Left lung (tissue), 10 donors: ENCODE data around the gene MMP10. TPM values are rescaled to one million over a fixed set of nuclear protein-coding genes. Genes with fewer than 3 reads are reported as not detected.

Experiments used
- ATAC-seq: fragments of 200-7000 bp; cut with Tn5 transposase; one replicate; pipeline ENCODE4 v1.9.1; 2020; ENCODE audit warnings: moderate library complexity
- DNase-seq, 4 donors: peaks; one replicate each; pipeline ENCODE4 v3.0.0-alpha.2; 2013 to 2020
- H3K27ac ChIP-seq, 2 donors: fragments of 200-600 bp; sonication (generic) in 1 of 2; one replicate each; pipeline versions ENCODE4 v1.5.0 to v1.8.0; 2020 to 2021
- H3K27me3 ChIP-seq, 2 donors: fragments of 200-600 bp; sonication (generic) in 1 of 2; one replicate each; pipeline versions ENCODE4 v1.5.0 to v1.8.0; 2020 to 2021
- H3K36me3 ChIP-seq, 2 donors: fragments of 200-600 bp; sonication (generic) in 1 of 2; one replicate each; pipeline versions ENCODE4 v1.5.0 to v1.8.0; 2020 to 2021
- H3K4me1 ChIP-seq, 2 donors: fragments of 200-600 bp; one replicate each; pipeline ENCODE4 v1.8.0; 2021
- H3K4me3 ChIP-seq, 2 donors: fragments of 200-600 bp; sonication (generic) in 1 of 2; one replicate each; pipeline versions ENCODE4 v1.5.0 to v1.8.0; 2020 to 2021; ENCODE audit warnings: mild to moderate bottlenecking in 1 of 2
- H3K9me3 ChIP-seq, 2 donors: fragments of 200-600 bp; sonication (generic) in 1 of 2; one replicate each; pipeline versions ENCODE4 v1.5.0 to v1.8.0; 2020 to 2021
- intact Hi-C, 2 donors: fragments of 100-400 bp; cut with DNase I; formaldehyde crosslinking; loops; one replicate each; pipeline versions ENCODE4 v1.11.2 to v1.14.2; 2022
- polyA plus RNA-seq, 6 donors: library from polyadenylated mRNA; unstranded; fragments of 120-200 nt; gene quantifications; one replicate each; pipeline ENCODE4 v1.2.1, GENCODE V29; 2013; ENCODE audit not compliant: insufficient read length in 6 of 6
- total RNA-seq, 2 donors: library from RNA; stranded (reverse); fragmentation: NEBNext Ultra II Directional; extraction: Animal tissue kit (Norgen Biotek cat#: 25700); gene quantifications; one replicate each; pipeline ENCODE4 v1.2.1, GENCODE V29; 2021
- TF ChIP-seq, protein P1 (sequence below), 2 donors: fragments of 200-600 bp; sonication (generic) in 1 of 2; IDR thresholded peaks; one replicate each; pipeline versions ENCODE4 v1.5.0 to v1.8.0; 2021; ENCODE audit warnings: antibody characterized with exemption in 2 of 2
- donor health status: DM: no; HTN: yes; CAD: no.
- donor health status: DM: no; HTN: no; CAD: no.

MMP10 gene
- total and polyA plus RNA-seq, 8 donors: 0.36 to 2.9 (median 0.69) TPM

DNA sequence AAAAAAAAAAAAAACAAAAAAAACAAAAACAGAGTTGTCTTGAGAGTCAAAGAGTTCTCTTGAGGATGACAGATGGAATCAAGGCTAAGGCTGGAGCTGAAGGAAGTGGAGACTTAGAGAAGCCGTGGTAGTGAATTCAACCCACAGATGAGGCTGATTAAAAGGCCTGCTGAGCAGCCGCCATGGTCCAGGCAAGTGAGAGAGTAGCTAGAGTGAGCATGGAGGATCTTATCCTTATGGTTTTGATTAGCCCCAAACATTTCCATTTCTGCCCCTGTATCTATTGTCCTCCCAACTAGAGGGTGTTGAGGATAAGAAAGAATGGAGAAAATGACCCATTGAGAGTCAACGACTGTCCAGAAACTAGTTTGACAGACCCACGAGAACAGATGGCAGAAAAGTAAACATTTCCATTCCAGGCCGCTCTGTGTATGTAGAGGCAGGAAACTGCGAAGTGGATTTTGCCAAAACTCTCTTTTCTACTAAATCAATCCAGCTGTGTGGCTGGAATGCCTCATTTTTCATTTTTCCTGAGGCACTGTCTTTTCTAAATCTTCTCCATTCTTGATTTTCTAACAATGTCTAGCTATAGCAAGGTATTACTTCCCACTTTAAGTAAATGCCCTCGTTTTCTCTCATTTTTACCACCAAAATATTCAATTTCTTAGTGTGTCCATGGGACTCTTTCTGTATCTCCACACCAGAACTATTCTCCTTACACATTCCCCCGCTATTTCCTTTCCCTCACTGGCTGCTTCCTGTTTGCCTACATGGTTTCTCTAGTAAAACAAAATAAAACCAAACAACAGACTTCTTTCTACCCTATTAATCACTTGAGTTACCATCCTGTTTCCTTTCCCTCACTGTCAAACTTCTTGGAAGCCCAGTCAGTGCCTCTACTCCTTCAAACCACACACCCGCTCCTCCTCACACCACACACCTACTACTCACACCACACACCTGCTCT, 50.3 kb downstream of the MMP10 start:
- TF ChIP-seq, protein P1, sequence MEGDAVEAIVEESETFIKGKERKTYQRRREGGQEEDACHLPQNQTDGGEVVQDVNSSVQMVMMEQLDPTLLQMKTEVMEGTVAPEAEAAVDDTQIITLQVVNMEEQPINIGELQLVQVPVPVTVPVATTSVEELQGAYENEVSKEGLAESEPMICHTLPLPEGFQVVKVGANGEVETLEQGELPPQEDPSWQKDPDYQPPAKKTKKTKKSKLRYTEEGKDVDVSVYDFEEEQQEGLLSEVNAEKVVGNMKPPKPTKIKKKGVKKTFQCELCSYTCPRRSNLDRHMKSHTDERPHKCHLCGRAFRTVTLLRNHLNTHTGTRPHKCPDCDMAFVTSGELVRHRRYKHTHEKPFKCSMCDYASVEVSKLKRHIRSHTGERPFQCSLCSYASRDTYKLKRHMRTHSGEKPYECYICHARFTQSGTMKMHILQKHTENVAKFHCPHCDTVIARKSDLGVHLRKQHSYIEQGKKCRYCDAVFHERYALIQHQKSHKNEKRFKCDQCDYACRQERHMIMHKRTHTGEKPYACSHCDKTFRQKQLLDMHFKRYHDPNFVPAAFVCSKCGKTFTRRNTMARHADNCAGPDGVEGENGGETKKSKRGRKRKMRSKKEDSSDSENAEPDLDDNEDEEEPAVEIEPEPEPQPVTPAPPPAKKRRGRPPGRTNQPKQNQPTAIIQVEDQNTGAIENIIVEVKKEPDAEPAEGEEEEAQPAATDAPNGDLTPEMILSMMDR (IDR thresholded peaks at IDR 0.05): no peak
- Histone ChIP-seq H3K27me3 (no peaks in the 10 kb centered on the region), H3K4me1 (peaks cover 0 to 20% of the 10 kb centered on the region in 2 donors), H3K36me3 (no peaks in the 10 kb centered on the region), H3K4me3 (no peak overlapping the region), H3K9me3 (no peaks in the 10 kb centered on the region), H3K27ac (no peak overlapping the region)
- ATAC-seq (no peak), DNase-seq (peak in 1 of 4 donors; percentile 14)
- intact Hi-C loops: no loop called here

DNA sequence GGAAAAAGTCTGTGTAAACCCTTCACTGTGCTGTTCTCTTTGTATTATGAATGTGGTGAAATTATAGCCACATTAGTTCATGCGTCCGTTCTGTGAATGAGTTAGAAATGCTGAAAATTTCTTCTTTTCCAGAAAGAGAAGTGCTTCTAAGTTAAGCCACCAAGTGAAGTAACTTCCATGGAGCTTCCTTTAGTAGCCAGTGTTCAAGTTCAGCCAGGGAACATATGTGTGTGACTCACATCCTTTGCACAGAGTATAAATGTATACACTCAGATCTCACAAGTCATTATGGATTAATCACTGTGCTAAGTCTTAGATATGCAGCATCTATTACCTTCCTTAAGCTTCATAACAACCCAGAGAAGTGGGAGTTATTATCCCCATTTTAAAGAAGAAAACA, 52.5 kb downstream of the MMP10 start:
- DNase-seq (no peak), ATAC-seq (peak; percentile 61)
- H3K9me3 ChIP-seq: no peaks in the 10 kb centered on the region
- peaks cover 0 to 25% of the 10 kb centered on the region in 2 donors for H3K4me1 ChIP-seq
- no peaks in the 10 kb centered on the region for H3K27me3 ChIP-seq
- intact Hi-C loops: no loop called here
- TF ChIP-seq, protein P1 (IDR thresholded peaks at IDR 0.05): no peak
- H3K36me3 ChIP-seq: no peaks in the 10 kb centered on the region
- H3K4me3 ChIP-seq: no peak overlapping the region
- H3K27ac ChIP-seq: peak overlapping the region in 1 of 2 donors; percentile 62

DNA sequence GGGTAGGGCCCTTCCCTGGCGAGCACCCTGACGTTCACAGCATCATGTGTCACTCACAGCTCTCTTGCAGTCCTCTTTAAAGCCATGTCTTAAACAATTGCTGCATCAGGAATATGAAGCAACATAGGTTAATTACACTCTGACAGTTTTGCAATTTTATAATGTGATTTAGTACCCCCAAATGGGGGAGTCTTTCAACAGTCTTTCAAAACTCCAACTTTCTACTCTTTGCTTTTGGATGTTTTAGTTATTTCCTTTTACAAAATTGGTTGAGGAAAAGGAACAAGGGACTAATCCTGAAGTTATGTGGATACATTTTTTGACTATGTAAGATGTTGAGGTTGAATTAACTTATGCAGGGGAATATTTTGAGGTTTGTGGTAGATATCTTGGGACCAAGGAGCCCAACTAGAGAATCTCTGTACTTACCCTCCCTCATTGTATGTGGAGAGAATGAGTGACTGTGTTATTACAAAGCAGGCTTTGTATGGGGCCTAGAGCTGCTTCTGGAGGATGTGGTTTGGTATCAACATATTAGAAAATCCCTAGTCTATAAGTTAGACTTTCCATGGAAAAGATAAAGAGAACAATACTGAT, 55.4 kb downstream of the MMP10 start, which contains the start of gene MMP8:
Gene MMP8 (minus strand): TSS at position 51 of the 597 bp plus-strand sequence. CDS start 99 bp downstream, outside the sequence.
- Histone ChIP-seq H3K9me3 (no peaks in the 10 kb centered on the region), H3K4me1 (peaks cover 0 to 36% of the 10 kb centered on the region in 2 donors), H3K27ac (peak within 1 kb of the TSS in 1 of 2 donors; percentile 73), H3K36me3 (no peaks in the 10 kb centered on the region), H3K4me3 (no peak within 1 kb of the TSS), H3K27me3 (no peaks in the 10 kb centered on the region)
- no peak for ATAC-seq
- TF ChIP-seq, protein P1 (IDR thresholded peaks at IDR 0.05): no peak
- intact Hi-C loops: no loop called here
- DNase-seq: no peak

DNA sequence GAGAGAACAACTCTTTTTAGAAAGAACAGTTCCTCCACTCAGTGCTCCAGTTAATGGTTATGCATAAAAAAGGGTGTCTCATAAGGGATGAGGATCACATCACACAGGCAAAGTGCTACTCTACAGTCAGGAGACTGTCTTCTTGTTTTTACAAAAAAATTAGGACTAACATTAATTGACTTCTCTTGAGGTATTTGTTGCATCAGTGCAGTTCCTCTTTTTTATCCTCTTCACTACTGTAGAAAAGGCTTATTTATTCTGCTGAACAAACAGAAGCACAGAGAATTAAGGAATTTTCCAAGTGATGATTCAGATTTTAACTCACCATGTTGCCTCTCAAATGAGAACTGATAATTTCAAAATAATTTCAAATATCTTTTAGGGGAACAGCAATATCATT, 57.6 kb downstream of the MMP10 start:
- no peak for DNase-seq

More for the DNA sequence above, 57.6 kb downstream of the MMP10 start:
- TF ChIP-seq, protein P1 (IDR thresholded peaks at IDR 0.05): no peak
- H3K36me3 ChIP-seq: no peaks in the 10 kb centered on the region
- H3K4me1 ChIP-seq: peaks cover 0 to 28% of the 10 kb centered on the region in 2 donors
- peak; percentile 27 for ATAC-seq
- no peaks in the 10 kb centered on the region for H3K27me3 ChIP-seq
- no peak overlapping the region for H3K4me3 ChIP-seq
- H3K9me3 ChIP-seq: no peaks in the 10 kb centered on the region
- peak overlapping the region in 1 of 2 donors; percentile 73 for H3K27ac ChIP-seq
- intact Hi-C loops: no loop called here

Other genes starting within 250 kb of the MMP10 start
- gene MMP7, start 249.9 kb downstream of the MMP10 start, total RNA-seq: 100 to 1,000 TPM in 1 of 2 donors, 10 to 100 TPM in 1; 13.8 to 136 TPM
- under 1 TPM in 5 of 6 donors, not detected in 1; 0.20 to 0.74 (median 0.45) TPM for gene MMP7, start 249.9 kb downstream of the MMP10 start, polyA plus RNA-seq
- gene MMP20, start 155.3 kb downstream of the MMP10 start, total RNA-seq: not detected
- not detected for gene MMP20, start 155.3 kb downstream of the MMP10 start, polyA plus RNA-seq
- gene MMP27, start 74.9 kb downstream of the MMP10 start, total RNA-seq: not detected
- gene MMP27, start 74.9 kb downstream of the MMP10 start, polyA plus RNA-seq: not detected
- gene MMP8, start 55.7 kb downstream of the MMP10 start, total RNA-seq: 1 to 10 TPM in 1 of 2 donors, under 1 TPM in 1; 0.41 to 4.6 TPM
- under 1 TPM in 4 of 6 donors, not detected in 2; 0.11 to 0.41 (median 0.12) TPM for gene MMP8, start 55.7 kb downstream of the MMP10 start, polyA plus RNA-seq
- 1 to 10 TPM; 1.8 to 9.5 TPM for gene MMP1, start 17.5 kb upstream of the MMP10 start, total RNA-seq
- gene MMP1, start 17.5 kb upstream of the MMP10 start, polyA plus RNA-seq: 1 to 10 TPM; 1.1 to 7.4 (median 3.2) TPM
- 1 to 10 TPM in 1 of 2 donors, not detected in 1; 1.5 TPM for gene MMP3, start 63.0 kb upstream of the MMP10 start, total RNA-seq
- gene MMP3, start 63.0 kb upstream of the MMP10 start, polyA plus RNA-seq: not detected
- under 1 TPM in 1 of 2 donors, not detected in 1; 0.71 TPM for gene MMP12, start 94.4 kb upstream of the MMP10 start, total RNA-seq
- not detected for gene MMP12, start 94.4 kb upstream of the MMP10 start, polyA plus RNA-seq
- gene MMP13, start 175.1 kb upstream of the MMP10 start, total RNA-seq: under 1 TPM in 1 of 2 donors, not detected in 1; 0.87 TPM
- not detected for gene MMP13, start 175.1 kb upstream of the MMP10 start, polyA plus RNA-seq